AG09309 (cell line): ENCODE data around the gene NR2F1.

Experiments
- DNase-seq: peaks from one replicate; pipeline ENCODE4 v3.0.0-alpha.2; 2010; ENCODE audit warnings: low read depth
- H3K4me3 ChIP-seq: 2 replicates; pipeline ENCODE4 v1.5.1; 2011; ENCODE audit warnings: mild to moderate bottlenecking, low read depth, low read length, moderate library complexity; ENCODE audit not compliant: control insufficient read depth
- TF ChIP-seq, protein P1 (sequence below): IDR thresholded peaks from 2 replicates; pipeline ENCODE4 v1.5.1; 2011; ENCODE audit warnings: mild to moderate bottlenecking, low read depth, low read length, inconsistent platforms; ENCODE audit not compliant: insufficient read depth, control insufficient read depth; ENCODE audit errors: missing control alignments

NR2F1 gene

DNA sequence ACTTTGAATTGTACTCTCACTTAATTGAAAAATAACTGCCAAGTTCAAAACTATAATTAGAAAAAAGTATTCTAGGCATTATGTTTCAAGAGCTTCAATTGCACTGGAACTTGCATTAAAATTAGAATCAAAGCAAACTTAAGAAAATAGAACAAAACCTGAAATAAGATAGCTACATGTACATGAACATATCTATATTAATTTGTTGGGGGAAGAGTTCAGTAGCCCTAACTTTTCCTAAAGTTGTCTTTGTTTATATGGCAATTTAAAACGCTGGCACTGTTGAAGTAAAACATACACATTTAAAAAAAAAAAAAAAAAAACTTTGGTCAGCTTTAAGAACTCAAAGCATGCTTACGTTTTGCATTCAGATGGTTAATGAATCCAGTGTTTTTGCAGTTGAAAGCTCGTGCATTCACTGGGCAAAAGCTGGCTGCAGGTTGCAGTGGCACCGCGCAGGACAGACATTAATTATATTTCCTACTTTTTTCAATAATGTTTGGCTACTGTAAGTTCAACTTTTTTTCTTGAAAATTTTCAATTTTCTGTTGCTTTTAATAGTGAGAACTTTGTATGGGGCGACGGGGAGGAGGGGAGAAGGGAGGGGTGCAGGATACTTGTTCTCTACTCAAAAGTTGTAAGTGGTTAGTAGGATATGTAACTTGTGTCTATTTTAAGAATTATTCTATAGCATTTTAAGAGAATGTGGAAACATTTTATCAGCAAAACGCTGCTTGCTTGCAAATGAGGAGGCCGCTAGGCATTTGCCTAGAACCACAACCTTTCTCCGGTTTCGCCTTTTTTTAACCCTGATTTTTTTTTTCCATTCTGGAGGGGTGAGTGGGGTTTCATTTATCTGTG, 3.9 kb downstream of the NR2F1 start:
- DNase-seq: no peak
- TF ChIP-seq, protein P1, sequence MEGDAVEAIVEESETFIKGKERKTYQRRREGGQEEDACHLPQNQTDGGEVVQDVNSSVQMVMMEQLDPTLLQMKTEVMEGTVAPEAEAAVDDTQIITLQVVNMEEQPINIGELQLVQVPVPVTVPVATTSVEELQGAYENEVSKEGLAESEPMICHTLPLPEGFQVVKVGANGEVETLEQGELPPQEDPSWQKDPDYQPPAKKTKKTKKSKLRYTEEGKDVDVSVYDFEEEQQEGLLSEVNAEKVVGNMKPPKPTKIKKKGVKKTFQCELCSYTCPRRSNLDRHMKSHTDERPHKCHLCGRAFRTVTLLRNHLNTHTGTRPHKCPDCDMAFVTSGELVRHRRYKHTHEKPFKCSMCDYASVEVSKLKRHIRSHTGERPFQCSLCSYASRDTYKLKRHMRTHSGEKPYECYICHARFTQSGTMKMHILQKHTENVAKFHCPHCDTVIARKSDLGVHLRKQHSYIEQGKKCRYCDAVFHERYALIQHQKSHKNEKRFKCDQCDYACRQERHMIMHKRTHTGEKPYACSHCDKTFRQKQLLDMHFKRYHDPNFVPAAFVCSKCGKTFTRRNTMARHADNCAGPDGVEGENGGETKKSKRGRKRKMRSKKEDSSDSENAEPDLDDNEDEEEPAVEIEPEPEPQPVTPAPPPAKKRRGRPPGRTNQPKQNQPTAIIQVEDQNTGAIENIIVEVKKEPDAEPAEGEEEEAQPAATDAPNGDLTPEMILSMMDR: no peak
- peak overlapping the region; percentile 68 for H3K4me3 ChIP-seq

DNA sequence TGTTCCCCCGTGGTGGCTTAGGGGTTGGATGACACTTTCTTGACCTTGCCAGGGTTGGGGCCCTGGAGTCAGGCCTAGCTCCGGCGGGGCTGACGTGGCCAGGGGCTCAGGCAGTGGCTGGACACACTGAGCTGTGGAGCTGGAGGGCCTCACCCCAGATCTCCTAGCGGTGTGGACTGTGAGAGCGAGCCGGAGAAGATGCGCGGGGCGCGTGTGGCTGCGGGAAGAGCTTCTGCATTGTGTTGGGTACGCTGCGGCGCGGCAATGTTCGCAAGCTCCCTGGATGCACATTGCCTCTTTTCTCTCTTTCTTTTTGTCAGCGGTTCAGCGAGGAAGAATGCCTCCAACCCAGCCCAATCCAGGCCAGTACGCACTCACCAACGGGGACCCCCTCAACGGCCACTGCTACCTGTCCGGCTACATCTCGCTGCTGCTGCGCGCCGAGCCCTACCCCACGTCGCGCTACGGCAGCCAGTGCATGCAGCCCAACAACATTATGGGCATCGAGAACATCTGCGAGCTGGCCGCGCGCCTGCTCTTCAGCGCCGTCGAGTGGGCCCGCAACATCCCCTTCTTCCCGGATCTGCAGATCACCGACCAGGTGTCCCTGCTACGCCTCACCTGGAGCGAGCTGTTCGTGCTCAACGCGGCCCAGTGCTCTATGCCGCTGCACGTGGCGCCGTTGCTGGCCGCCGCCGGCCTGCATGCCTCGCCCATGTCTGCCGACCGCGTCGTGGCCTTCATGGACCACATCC, 4.8 kb downstream of the NR2F1 start:
- TF ChIP-seq, protein P1: no peak
- DNase-seq: no peak
- H3K4me3 ChIP-seq: peak overlapping the region; percentile 68

DNA sequence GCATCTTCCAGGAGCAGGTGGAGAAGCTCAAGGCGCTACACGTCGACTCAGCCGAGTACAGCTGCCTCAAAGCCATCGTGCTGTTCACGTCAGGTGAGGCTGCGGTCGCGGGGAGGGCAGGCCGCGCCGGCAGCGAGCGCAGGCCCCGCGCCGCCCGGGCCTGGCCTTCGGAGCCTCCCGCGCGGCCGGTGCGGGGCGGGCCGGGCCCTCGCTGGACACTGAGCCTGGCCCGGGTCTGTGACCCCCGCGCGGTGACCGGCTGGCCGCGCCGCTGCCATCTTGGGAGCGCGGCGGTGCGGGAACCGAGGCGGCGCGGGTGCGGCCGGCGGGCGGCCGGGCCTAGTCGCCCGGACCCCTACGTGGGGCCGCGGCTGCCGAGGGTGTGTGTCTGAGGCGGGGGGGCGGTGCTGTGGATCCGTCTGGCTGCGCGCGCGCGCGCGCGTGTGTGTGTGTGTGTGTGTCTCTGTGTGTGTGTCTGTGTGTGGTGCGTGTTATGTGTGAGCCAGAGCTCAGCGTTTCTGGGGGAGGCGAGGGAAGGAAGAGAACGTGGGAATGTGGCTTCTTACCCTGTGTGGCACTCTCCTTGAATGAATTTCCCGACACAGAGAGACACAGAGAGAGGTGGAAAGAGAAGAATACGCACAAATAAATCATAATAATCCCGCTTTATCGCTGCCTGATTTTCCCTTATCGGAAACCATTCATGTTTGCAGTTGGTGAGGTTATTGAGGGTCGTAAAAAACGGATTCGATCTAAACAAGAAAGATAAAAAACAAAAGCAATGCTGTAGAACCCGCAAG, 5.5 kb downstream of the NR2F1 start:
- H3K4me3 ChIP-seq: no peak overlapping the region
- no peak for DNase-seq
- TF ChIP-seq, protein P1: no peak

DNA sequence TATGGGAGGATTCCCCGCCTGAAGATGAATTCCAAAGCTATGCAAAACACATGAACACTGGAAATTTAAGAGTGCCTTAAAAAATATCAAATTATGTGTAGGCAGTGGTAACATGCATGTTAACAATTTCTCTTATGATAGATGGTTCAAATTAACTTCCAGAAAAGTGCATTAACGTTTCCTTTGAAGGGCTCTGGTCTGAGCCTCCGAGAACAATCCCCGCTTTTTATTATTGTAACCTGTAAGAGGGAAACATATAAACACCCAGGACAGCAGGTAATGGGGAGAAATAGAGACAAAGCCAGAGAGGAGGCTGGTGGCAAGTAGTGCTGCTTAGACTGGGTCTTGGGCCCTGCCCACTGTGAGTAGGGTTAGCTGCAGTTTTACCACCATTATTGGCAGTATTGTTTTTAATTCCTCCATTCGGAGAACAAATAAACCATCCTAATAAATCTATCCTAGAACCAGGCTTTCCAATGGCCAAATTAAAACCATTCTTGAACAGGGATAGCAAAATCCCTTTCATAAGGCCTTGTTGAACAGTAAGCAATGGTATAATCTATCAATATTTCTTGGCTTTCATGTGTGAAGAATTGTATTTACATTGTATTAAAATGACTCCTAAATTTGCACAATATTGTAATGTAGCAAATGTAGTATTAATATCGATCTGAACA, 6.3 kb downstream of the NR2F1 start:
- no peak for DNase-seq
- no peak overlapping the region for H3K4me3 ChIP-seq
- TF ChIP-seq, protein P1: no peak

DNA sequence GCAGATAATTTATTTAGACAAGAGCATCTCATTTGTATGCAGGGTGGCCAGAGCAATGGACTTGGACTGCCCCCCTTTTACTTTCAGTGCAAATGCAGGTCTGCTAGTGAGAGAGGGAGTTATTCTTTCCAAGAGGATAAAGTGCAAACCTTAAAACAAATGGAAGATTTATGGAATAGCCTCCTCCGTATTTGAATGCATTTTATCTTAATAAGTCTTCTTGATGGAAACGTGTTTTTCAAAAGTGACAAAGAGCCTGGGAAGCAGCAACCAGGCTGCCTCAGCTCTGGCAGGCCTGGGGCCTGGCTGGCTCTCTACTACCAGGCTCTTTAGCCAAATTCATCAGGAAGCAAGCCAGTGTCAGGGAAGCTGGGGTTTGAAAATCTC, 6.8 kb downstream of the NR2F1 start:
- TF ChIP-seq, protein P1: no peak
- DNase-seq: no peak
- no peak overlapping the region for H3K4me3 ChIP-seq

DNA sequence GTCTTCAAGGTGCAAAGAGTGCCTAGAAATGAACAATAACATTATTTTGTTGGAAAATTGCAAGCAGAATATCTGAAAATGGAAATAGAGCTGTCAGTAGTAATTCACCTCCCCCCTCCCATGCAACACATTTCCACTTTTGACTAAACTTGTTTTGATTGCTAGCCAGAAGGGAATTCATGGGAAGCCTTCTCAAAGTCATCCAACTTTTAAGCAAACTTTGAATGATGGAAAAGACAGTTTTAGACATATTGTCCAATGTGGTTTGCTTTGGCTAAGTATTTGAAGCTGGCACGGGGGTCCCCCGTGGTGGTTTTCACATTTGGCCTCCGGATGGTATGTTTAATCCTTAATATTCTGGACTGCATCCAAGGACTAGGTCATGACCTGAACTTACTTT, 7.5 kb downstream of the NR2F1 start:
- TF ChIP-seq, protein P1: no peak
- DNase-seq: no peak
- H3K4me3 ChIP-seq: no peak overlapping the region
